HG03108 (cell line): ENCODE results near the gene PLEKHA1.

ENCODE experiments used
- ATAC-seq: cut with Tn5 transposase; IDR thresholded peaks from one replicate; pipeline ENCODE4 v1.9.1; 2021; ENCODE audit warnings: moderate library complexity; ENCODE audit not compliant: unreplicated experiment

The PLEKHA1 gene

GRCh38 chr10:122459561-122460273, 85.2 kb downstream of the PLEKHA1 start:
- ATAC-seq = no peak

GRCh38 chr10:122460891-122461293, 86.4 kb downstream of the PLEKHA1 start:
- no peak for ATAC-seq

- no peak for ATAC-seq
These were observed 86.8 kb downstream of the PLEKHA1 start, which contains the start of gene HTRA1 for GRCh38 chr10:122461367-122461728. Gene HTRA1 (plus strand): TSS chr10:122461553. CDS start chr10:122461653, 100 bp downstream.

- ATAC-seq = no peak
These were observed 87.4 kb downstream of the PLEKHA1 start for GRCh38 chr10:122461729-122462532.

- ATAC-seq = no peak
These were observed 88.3 kb downstream of the PLEKHA1 start for GRCh38 chr10:122462533-122463465.

GRCh38 chr10:122463466-122464249, 89.2 kb downstream of the PLEKHA1 start:
- ATAC-seq = no peak

- ATAC-seq = no peak
These were observed 89.7 kb downstream of the PLEKHA1 start for GRCh38 chr10:122464250-122464510.

GRCh38 chr10:122464586-122464985, 90.1 kb downstream of the PLEKHA1 start:
- ATAC-seq = no peak

- ATAC-seq = no peak
These were observed 91.0 kb downstream of the PLEKHA1 start for GRCh38 chr10:122465401-122466040.

GRCh38 chr10:122466951-122467381, 92.5 kb downstream of the PLEKHA1 start:
- ATAC-seq = no peak

- no peak for ATAC-seq
These were observed 93.2 kb downstream of the PLEKHA1 start for GRCh38 chr10:122467701-122468100.

GRCh38 chr10:122468307-122468925, 93.9 kb downstream of the PLEKHA1 start:
- ATAC-seq = no peak

GRCh38 chr10:122468926-122469781, 94.6 kb downstream of the PLEKHA1 start:
- no peak for ATAC-seq

GRCh38 chr10:122469848-122470247, 95.3 kb downstream of the PLEKHA1 start:
- no peak for ATAC-seq

GRCh38 chr10:122471531-122472177, 97.1 kb downstream of the PLEKHA1 start:
- no peak for ATAC-seq

- no peak for ATAC-seq
These were observed 98.6 kb downstream of the PLEKHA1 start for GRCh38 chr10:122473116-122473515.

- ATAC-seq = no peak
These were observed 99.8 kb downstream of the PLEKHA1 start for GRCh38 chr10:122474131-122474818.

- ATAC-seq = no peak
These were observed 100.6 kb downstream of the PLEKHA1 start for GRCh38 chr10:122475100-122475499.
